Activated CD4-positive, alpha-beta memory T cell treated with anti-CD3 and anti-CD28 coated beads for 36 hours (primary cell): ENCODE results near the gene KCNJ12. TPM values are rescaled to one million over a fixed set of nuclear protein-coding genes. Genes with fewer than 3 reads are reported as not detected.
"Not testable (repeated sequence)": the region's sequence is repeated elsewhere in the genome, so short reads cannot be mapped to it uniquely, and the experiment has no call there.

Source experiments
- CTCF ChIA-PET: fragments of 350-600 bp; sonication (Branson Sonifier 250); formaldehyde crosslinking; loops from one replicate; lab custom pipeline; 2021; ENCODE audit warnings: antibody characterized with exemption, inconsistent platforms; lab: Charles Lee
- POLR2A ChIA-PET: fragments of 350-600 bp; sonication (Branson Sonifier 250); formaldehyde crosslinking; loops from one replicate; lab custom pipeline; 2021; ENCODE audit warnings: antibody characterized with exemption; lab: Charles Lee
- DNase-seq: peaks from one replicate; pipeline ENCODE4 v3.0.0-alpha.2; 2020
- H3K27ac Mint-ChIP-seq: one replicate; pipeline ENCODE4 v1.8.0; 2021; ENCODE audit warnings: mixed read lengths
- H3K27me3 Mint-ChIP-seq: one replicate; pipeline ENCODE4 v1.8.0; 2021; ENCODE audit warnings: mixed read lengths
- H3K36me3 Mint-ChIP-seq: one replicate; pipeline ENCODE4 v1.8.0; 2021; ENCODE audit warnings: mixed read lengths
- H3K4me1 Mint-ChIP-seq: one replicate; pipeline ENCODE4 v1.8.0; 2021; ENCODE audit warnings: low read depth, mixed read lengths
- H3K4me3 Mint-ChIP-seq: one replicate; pipeline ENCODE4 v1.8.0; 2021; ENCODE audit warnings: mild to moderate bottlenecking, mixed read lengths
- H3K9me3 Mint-ChIP-seq: one replicate; pipeline ENCODE4 v1.8.0; 2021; ENCODE audit warnings: mixed read lengths
- intact Hi-C: fragments of 100-400 bp; cut with micrococcal nuclease; formaldehyde crosslinking; loops from one replicate; pipeline ENCODE4 v1.15.1; 2023
- total RNA-seq, 2 experiments: library from RNA; stranded (reverse); gene quantifications; one replicate each; pipeline ENCODE4 v1.2.3, GENCODE V29; 2021

The KCNJ12 gene
- total RNA-seq, 2 experiments from 2014 or later = not detected

GRCh38 chr17:21425736-21426135 lies 49.6 kb downstream of the KCNJ12 start:
- H3K4me1 Mint-ChIP-seq = no peaks in the 10 kb centered on the region

GRCh38 chr17:21426246-21426645 lies 50.1 kb downstream of the KCNJ12 start:
- DNase-seq, H3K36me3 Mint-ChIP-seq, POLR2A ChIA-PET, intact Hi-C loops, H3K27ac Mint-ChIP-seq, CTCF ChIA-PET, H3K4me1 Mint-ChIP-seq, H3K9me3 Mint-ChIP-seq, H3K4me3 Mint-ChIP-seq, H3K27me3 Mint-ChIP-seq: not testable (repeated sequence)

More at GRCh38 chr17:21425736-21426135, 49.6 kb downstream of the KCNJ12 start:
- H3K4me3 Mint-ChIP-seq = no peak overlapping the region
- intact Hi-C loops = no loop called here
- H3K27me3 Mint-ChIP-seq = no peaks in the 10 kb centered on the region
- ChIA-PET CTCF (no interaction called here), POLR2A (no interaction called here)
- no peak for DNase-seq
- no peaks in the 10 kb centered on the region for H3K36me3 Mint-ChIP-seq
- no peak overlapping the region for H3K27ac Mint-ChIP-seq
- no peaks in the 10 kb centered on the region for H3K9me3 Mint-ChIP-seq

- H3K36me3 Mint-ChIP-seq, H3K27me3 Mint-ChIP-seq, H3K4me1 Mint-ChIP-seq, POLR2A ChIA-PET, CTCF ChIA-PET, H3K4me3 Mint-ChIP-seq, H3K27ac Mint-ChIP-seq, H3K9me3 Mint-ChIP-seq, intact Hi-C loops, DNase-seq: not testable (repeated sequence)
Measured at GRCh38 chr17:21426876-21427275, 50.7 kb downstream of the KCNJ12 start.

GRCh38 chr17:21427727-21428126 lies 51.6 kb downstream of the KCNJ12 start:
- DNase-seq, H3K4me1 Mint-ChIP-seq, intact Hi-C loops, H3K36me3 Mint-ChIP-seq, H3K27ac Mint-ChIP-seq, CTCF ChIA-PET, POLR2A ChIA-PET, H3K9me3 Mint-ChIP-seq, H3K4me3 Mint-ChIP-seq, H3K27me3 Mint-ChIP-seq: not testable (repeated sequence)

GRCh38 chr17:21428752-21429424 lies 52.7 kb downstream of the KCNJ12 start:
- H3K4me1 Mint-ChIP-seq, POLR2A ChIA-PET, H3K9me3 Mint-ChIP-seq, H3K4me3 Mint-ChIP-seq, intact Hi-C loops, CTCF ChIA-PET, H3K27me3 Mint-ChIP-seq, DNase-seq, H3K27ac Mint-ChIP-seq, H3K36me3 Mint-ChIP-seq: not testable (repeated sequence)

- H3K27ac Mint-ChIP-seq, DNase-seq, CTCF ChIA-PET, H3K36me3 Mint-ChIP-seq, H3K4me3 Mint-ChIP-seq, H3K9me3 Mint-ChIP-seq, intact Hi-C loops, H3K27me3 Mint-ChIP-seq, H3K4me1 Mint-ChIP-seq, POLR2A ChIA-PET: not testable (repeated sequence)
Measured at GRCh38 chr17:21429921-21430628, 53.9 kb downstream of the KCNJ12 start.

- H3K27ac Mint-ChIP-seq, H3K36me3 Mint-ChIP-seq, H3K4me1 Mint-ChIP-seq, CTCF ChIA-PET, H3K9me3 Mint-ChIP-seq, intact Hi-C loops, POLR2A ChIA-PET, DNase-seq, H3K4me3 Mint-ChIP-seq, H3K27me3 Mint-ChIP-seq: not testable (repeated sequence)
Measured at GRCh38 chr17:21433971-21434370, 57.8 kb downstream of the KCNJ12 start.

GRCh38 chr17:21434976-21435375 lies 58.8 kb downstream of the KCNJ12 start:
- POLR2A ChIA-PET, H3K9me3 Mint-ChIP-seq, DNase-seq, H3K36me3 Mint-ChIP-seq, H3K4me3 Mint-ChIP-seq, H3K4me1 Mint-ChIP-seq, H3K27me3 Mint-ChIP-seq, CTCF ChIA-PET, intact Hi-C loops, H3K27ac Mint-ChIP-seq: not testable (repeated sequence)

- H3K4me3 Mint-ChIP-seq, DNase-seq, CTCF ChIA-PET, POLR2A ChIA-PET, H3K27me3 Mint-ChIP-seq, H3K36me3 Mint-ChIP-seq, H3K27ac Mint-ChIP-seq, intact Hi-C loops, H3K9me3 Mint-ChIP-seq, H3K4me1 Mint-ChIP-seq: not testable (repeated sequence)
Measured at GRCh38 chr17:21436481-21436880, 60.3 kb downstream of the KCNJ12 start.

GRCh38 chr17:21436883-21437836 lies 61.0 kb downstream of the KCNJ12 start:
- CTCF ChIA-PET, intact Hi-C loops, H3K27me3 Mint-ChIP-seq, H3K4me3 Mint-ChIP-seq, DNase-seq, H3K9me3 Mint-ChIP-seq, H3K4me1 Mint-ChIP-seq, H3K27ac Mint-ChIP-seq, POLR2A ChIA-PET, H3K36me3 Mint-ChIP-seq: not testable (repeated sequence)

- intact Hi-C loops, POLR2A ChIA-PET: not testable (repeated sequence)
Measured at GRCh38 chr17:21438316-21439014, 62.3 kb downstream of the KCNJ12 start.

GRCh38 chr17:21439015-21439336 lies 62.8 kb downstream of the KCNJ12 start:
- not testable (repeated sequence) for H3K9me3 Mint-ChIP-seq

More at GRCh38 chr17:21438316-21439014, 62.3 kb downstream of the KCNJ12 start:
- H3K4me1 Mint-ChIP-seq, H3K27me3 Mint-ChIP-seq, H3K4me3 Mint-ChIP-seq, CTCF ChIA-PET, H3K27ac Mint-ChIP-seq, H3K9me3 Mint-ChIP-seq, H3K36me3 Mint-ChIP-seq, DNase-seq: not testable (repeated sequence)

More at GRCh38 chr17:21439015-21439336, 62.8 kb downstream of the KCNJ12 start:
- H3K4me3 Mint-ChIP-seq, CTCF ChIA-PET, intact Hi-C loops, POLR2A ChIA-PET, H3K36me3 Mint-ChIP-seq, H3K4me1 Mint-ChIP-seq, H3K27me3 Mint-ChIP-seq, DNase-seq, H3K27ac Mint-ChIP-seq: not testable (repeated sequence)
